HG02884 (cell line): Measurements from ENCODE around the gene KRTAP4-16.
"Not testable (repeated sequence)": the region's sequence is repeated elsewhere in the genome, so short reads cannot be mapped to it uniquely, and the experiment has no call there.

Experiments used
- ATAC-seq: cut with Tn5 transposase; IDR thresholded peaks from one replicate; pipeline ENCODE4 v1.9.1; 2021; ENCODE audit warnings: mild to moderate bottlenecking, moderate library complexity; ENCODE audit not compliant: unreplicated experiment

Gene KRTAP4-16

GRCh38 chr17:41101586-41102259, at the start of gene KRTAP4-16:
KRTAP4-16 (minus strand) TSS chr17:41102209; CDS start chr17:41102209, 0 bp downstream.
- ATAC-seq, result no peak

DNA sequence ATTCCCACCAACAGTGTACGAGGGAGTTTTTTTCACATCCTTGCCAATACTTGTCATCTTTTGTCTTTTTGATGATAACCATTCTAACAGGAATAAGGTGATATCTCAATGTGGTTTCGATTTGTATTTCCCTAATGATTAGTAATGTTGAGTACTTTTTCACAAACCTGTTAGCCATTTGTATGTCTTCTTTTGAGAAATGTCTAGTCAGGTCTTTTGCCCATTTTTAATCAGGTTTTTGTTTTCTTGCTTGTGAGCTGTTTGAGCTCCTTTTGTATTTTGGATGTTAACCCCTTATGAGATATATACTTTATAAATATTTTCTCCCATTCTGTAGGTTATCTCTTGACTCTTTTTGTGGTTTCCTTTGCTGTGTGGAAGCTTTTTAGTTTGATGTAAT, 49.5 kb upstream of the KRTAP4-16 start:
- ATAC-seq, result no peak

- no peak for ATAC-seq
Measured at GRCh38 chr17:41150026-41150425, 48.0 kb upstream of the KRTAP4-16 start.

- no peak for ATAC-seq
Measured at GRCh38 chr17:41149652-41149985, 47.6 kb upstream of the KRTAP4-16 start, which contains the start of gene KRTAP4-5. KRTAP4-5 (minus strand) TSS chr17:41149825; CDS start chr17:41149767, 58 bp downstream.

GRCh38 chr17:41148971-41149651, 47.1 kb upstream of the KRTAP4-16 start:
- ATAC-seq, result not testable (repeated sequence)

GRCh38 chr17:41147531-41148204, 45.7 kb upstream of the KRTAP4-16 start:
- ATAC-seq, result no peak

GRCh38 chr17:41145261-41145660, 43.3 kb upstream of the KRTAP4-16 start:
- no peak for ATAC-seq

DNA sequence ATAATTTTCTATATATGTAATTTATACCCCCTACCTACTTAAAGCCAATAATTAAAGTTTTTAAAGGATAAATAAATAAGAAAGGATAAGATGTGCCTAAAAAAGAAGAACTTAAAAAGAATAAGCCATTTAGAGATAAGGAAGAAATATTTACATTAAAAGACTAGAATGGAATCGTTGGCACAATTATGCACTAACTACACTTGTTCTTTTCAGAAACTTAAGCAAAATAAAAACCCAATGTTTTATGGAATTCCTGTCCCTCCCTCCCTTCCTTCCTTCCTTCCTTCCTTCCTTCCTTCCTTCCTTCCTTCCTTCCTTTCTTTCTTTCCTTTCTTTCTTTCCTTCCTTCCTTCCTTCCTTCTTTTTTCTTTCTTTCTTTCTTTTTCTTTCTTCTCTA, 42.8 kb upstream of the KRTAP4-16 start:
- ATAC-seq, result no peak

DNA sequence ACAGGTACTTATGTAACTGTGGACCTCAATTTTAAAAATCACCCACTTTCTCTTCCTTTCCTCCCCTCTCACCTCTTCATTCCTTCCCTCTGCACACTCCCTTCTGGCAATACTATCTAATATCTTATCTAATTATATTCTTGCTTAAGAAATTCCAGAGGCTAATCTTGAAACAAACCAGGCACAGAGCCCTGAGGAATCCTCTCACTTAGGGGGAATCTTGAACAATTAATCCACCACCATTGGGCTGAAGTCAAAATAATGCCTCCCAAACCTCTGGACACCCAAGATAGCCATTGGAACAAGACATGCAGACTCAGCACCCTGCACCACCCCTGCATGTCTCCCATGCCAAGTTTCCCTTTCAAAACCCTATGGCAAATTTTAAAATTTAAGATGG, 39.4 kb upstream of the KRTAP4-16 start:
- ATAC-seq, result no peak

GRCh38 chr17:41140360-41141131, 38.5 kb upstream of the KRTAP4-16 start, which contains the start of gene KRTAP4-6:
KRTAP4-6 (minus strand) TSS chr17:41140544; CDS start chr17:41140487, 57 bp downstream.
- no peak for ATAC-seq

DNA sequence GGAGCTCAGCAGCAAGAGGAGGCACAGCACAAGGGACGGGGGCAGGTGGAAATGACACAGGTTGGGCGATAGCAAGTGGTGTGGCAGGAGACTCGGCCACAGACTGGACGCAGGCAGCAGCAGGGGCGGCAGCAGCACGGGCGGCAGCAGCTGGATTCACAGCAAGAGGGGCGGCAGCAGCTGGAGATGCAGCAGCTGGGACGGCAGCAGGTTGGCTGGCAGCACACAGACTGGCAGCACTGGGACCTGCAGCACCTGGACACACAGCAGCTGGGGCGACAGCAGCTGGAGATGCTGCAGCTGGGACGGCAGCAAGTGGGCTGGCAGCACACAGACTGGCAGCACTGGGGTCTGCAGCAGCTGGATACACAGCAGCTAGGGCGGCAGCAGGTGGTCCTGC, 37.9 kb upstream of the KRTAP4-16 start:
- ATAC-seq, result not testable (repeated sequence)

GRCh38 chr17:41133880-41134735, 32.1 kb upstream of the KRTAP4-16 start:
- ATAC-seq, result no peak

- ATAC-seq, result no peak
Measured at GRCh38 chr17:41131979-41132378, 30.0 kb upstream of the KRTAP4-16 start.

- ATAC-seq, result no peak
Measured at GRCh38 chr17:41127371-41127770, 25.4 kb upstream of the KRTAP4-16 start.

- ATAC-seq, result no peak
Measured at GRCh38 chr17:41126412-41126811, 24.4 kb upstream of the KRTAP4-16 start.

- ATAC-seq, result no peak
Measured at GRCh38 chr17:41125064-41125463, 23.1 kb upstream of the KRTAP4-16 start.

GRCh38 chr17:41123991-41124371, 22.0 kb upstream of the KRTAP4-16 start, which contains the start of gene KRTAP4-12:
KRTAP4-12 (minus strand) TSS chr17:41124182; CDS start chr17:41124122, 60 bp downstream.
- ATAC-seq, result not testable (repeated sequence)

- ATAC-seq, result not testable (repeated sequence)
Measured at GRCh38 chr17:41123292-41123990, 21.4 kb upstream of the KRTAP4-16 start.

GRCh38 chr17:41121742-41122141, 19.7 kb upstream of the KRTAP4-16 start:
- no peak for ATAC-seq
